HepG2 (cell line): ENCODE data around the gene GABRR2.
"Not testable (repeated sequence)": the region's sequence is repeated elsewhere in the genome, so short reads cannot be mapped to it uniquely, and the experiment has no call there.

Experiments used
- BRD4 ChIP-seq: sonication (generic); formaldehyde crosslinking; IDR thresholded peaks from 2 replicates; pipeline ENCODE4 v1.4.0; 2020; ENCODE audit warnings: missing genetic modification reagents
- SIN3B ChIP-seq: fragments of 150-350 bp; IDR thresholded peaks from 2 replicates; pipeline ENCODE4 v1.6.1; 2014; ENCODE audit warnings: low read length

GRCh38 chr6:89295116-89295515 lies 20.0 kb downstream of the GABRR2 start:
- not testable (repeated sequence) for TF ChIP-seq SIN3B, BRD4
